ENCODE data around the gene TRDMT1. TPM values are rescaled to one million over a fixed set of nuclear protein-coding genes. Genes with fewer than 3 reads are reported as not detected.

TRDMT1 gene
- total RNA-seq, 4 donors from 2014 or later, result 2.7 to 9.4 (median 4.0) TPM

GRCh38 chr10:17209302-17209701 is 7.8 kb upstream of the TRDMT1 start:
- H3K9me3 ChIP-seq, result no peaks in the 10 kb centered on the region

DNA sequence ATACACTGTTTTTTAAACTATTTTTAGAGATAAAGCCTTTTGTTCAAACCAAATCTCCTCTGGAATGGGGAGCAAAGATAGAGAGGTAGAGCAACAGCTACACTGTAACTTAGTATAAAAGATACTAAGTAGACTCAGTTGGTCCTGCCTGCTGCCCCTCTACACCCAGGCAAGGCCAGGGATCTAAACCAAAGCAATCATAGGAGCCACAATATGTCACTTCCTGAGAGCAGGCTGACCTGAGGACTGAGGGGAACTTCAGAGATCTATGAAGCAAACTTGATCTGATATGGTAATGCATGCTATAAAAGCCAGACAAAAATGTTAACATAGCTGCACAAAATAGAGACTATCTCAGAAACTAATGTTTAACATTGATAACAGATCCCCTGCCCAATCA is 7.0 kb upstream of the TRDMT1 start:
- Histone ChIP-seq H3K27me3 (no peaks in the 10 kb centered on the region), H3K4me1 (no peaks in the 10 kb centered on the region), H3K36me3 (no peaks in the 10 kb centered on the region), H3K4me3 (no peak overlapping the region), H3K27ac (no peak overlapping the region), H3K9me3 (no peaks in the 10 kb centered on the region)
- no peak for TF ChIP-seq POLR2A (IDR thresholded peaks at IDR 0.05)
- no peak for TF ChIP-seq POLR2AphosphoS5 (IDR thresholded peaks at IDR 0.05)
- TF ChIP-seq CTCF (IDR thresholded peaks at IDR 0.05), result no peak
- TF ChIP-seq EP300 (IDR thresholded peaks at IDR 0.05), result no peak
- DNase-seq (ENCODE audit: low spot score in 2 of 2), result no peak

More at GRCh38 chr10:17209302-17209701, 7.8 kb upstream of the TRDMT1 start:
- Histone ChIP-seq H3K4me3 (no peak overlapping the region), H3K27ac (no peak overlapping the region), H3K36me3 (no peaks in the 10 kb centered on the region), H3K27me3 (no peaks in the 10 kb centered on the region), H3K4me1 (no peaks in the 10 kb centered on the region)
- DNase-seq (ENCODE audit: low spot score in 2 of 2), result no peak
- TF ChIP-seq EP300 (IDR thresholded peaks at IDR 0.05), result no peak
- TF ChIP-seq POLR2AphosphoS5 (IDR thresholded peaks at IDR 0.05), result no peak
- 78% methylated on average over 1 of the region's 1 CpG for WGBS

DNA sequence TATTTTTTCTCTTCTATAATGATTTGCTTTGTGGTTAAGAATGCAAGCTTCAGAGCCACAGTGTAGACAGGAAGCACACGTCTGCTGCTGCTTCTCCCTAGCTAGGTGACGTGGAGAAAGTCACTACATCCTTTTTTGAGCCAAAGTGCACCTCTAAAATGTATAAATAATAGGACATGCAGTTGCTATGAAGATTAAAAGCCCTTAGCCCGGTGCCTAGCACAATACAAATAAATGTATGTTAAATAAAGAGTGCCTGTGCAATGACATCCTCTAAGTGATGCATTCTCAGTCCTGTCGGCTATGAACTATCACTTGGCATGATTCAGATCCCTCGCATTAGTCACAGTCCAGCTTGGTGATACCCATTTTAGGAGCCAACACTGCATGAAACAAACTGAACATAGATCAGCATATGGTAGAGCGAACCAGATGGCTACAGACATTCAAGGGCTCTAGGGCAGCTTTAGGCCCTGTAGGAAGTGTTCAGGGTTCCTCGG is 4.8 kb upstream of the TRDMT1 start:
- Histone ChIP-seq H3K4me1 (peaks cover 6% of the 10 kb centered on the region), H3K27ac (no peak overlapping the region), H3K9me3 (no peaks in the 10 kb centered on the region), H3K36me3 (no peaks in the 10 kb centered on the region), H3K4me3 (no peak overlapping the region), H3K27me3 (no peaks in the 10 kb centered on the region)
- 74% methylated on average over 7 of the region's 7 CpGs for WGBS
- TF ChIP-seq CTCF (IDR thresholded peaks at IDR 0.05) (no peak), EP300 (IDR thresholded peaks at IDR 0.05) (no peak), POLR2AphosphoS5 (IDR thresholded peaks at IDR 0.05) (no peak), POLR2A (IDR thresholded peaks at IDR 0.05) (no peak)
- no peak for DNase-seq (ENCODE audit: low spot score in 2 of 2)

GRCh38 chr10:17203416-17203815 is 1.9 kb upstream of the TRDMT1 start:
- Histone ChIP-seq H3K27ac (no peak overlapping the region), H3K36me3 (no peaks in the 10 kb centered on the region), H3K4me3 (no peak overlapping the region), H3K27me3 (no peaks in the 10 kb centered on the region), H3K4me1 (peaks cover 27% of the 10 kb centered on the region), H3K9me3 (no peaks in the 10 kb centered on the region)
- DNase-seq (ENCODE audit: low spot score in 2 of 2), result no peak
- no peak for TF ChIP-seq CTCF (IDR thresholded peaks at IDR 0.05)
- no peak for TF ChIP-seq POLR2A (IDR thresholded peaks at IDR 0.05)
- TF ChIP-seq EP300 (IDR thresholded peaks at IDR 0.05), result no peak
- no peak for TF ChIP-seq POLR2AphosphoS5 (IDR thresholded peaks at IDR 0.05)
- 47% methylated on average over 3 of the region's 3 CpGs for WGBS

GRCh38 chr10:17202999-17203398 is 1.5 kb upstream of the TRDMT1 start:
- no peak for DNase-seq (ENCODE audit: low spot score in 2 of 2)
- no peak overlapping the region for H3K4me3 ChIP-seq
- peaks cover 27% of the 10 kb centered on the region for H3K4me1 ChIP-seq
- no peak overlapping the region for H3K27ac ChIP-seq
- TF ChIP-seq EP300 (IDR thresholded peaks at IDR 0.05) (no peak), POLR2A (IDR thresholded peaks at IDR 0.05) (no peak), CTCF (IDR thresholded peaks at IDR 0.05) (no peak), POLR2AphosphoS5 (IDR thresholded peaks at IDR 0.05) (no peak)
- no peaks in the 10 kb centered on the region for H3K36me3 ChIP-seq
- WGBS, result 92% methylated on average over 4 of the region's 4 CpGs
- no peaks in the 10 kb centered on the region for H3K9me3 ChIP-seq
- H3K27me3 ChIP-seq, result no peaks in the 10 kb centered on the region

GRCh38 chr10:17202506-17202905 is 1.0 kb upstream of the TRDMT1 start:
- H3K27me3 ChIP-seq, result no peaks in the 10 kb centered on the region
- H3K4me3 ChIP-seq, result no peak overlapping the region
- H3K27ac ChIP-seq, result no peak overlapping the region
- DNase-seq (ENCODE audit: low spot score in 2 of 2), result no peak
- WGBS, result 97% methylated on average over 2 of the region's 2 CpGs
- H3K36me3 ChIP-seq, result no peaks in the 10 kb centered on the region
- H3K9me3 ChIP-seq, result no peaks in the 10 kb centered on the region
- H3K4me1 ChIP-seq, result peaks cover 27% of the 10 kb centered on the region
- TF ChIP-seq CTCF (IDR thresholded peaks at IDR 0.05), result no peak
- no peak for TF ChIP-seq POLR2AphosphoS5 (IDR thresholded peaks at IDR 0.05)
- no peak for TF ChIP-seq EP300 (IDR thresholded peaks at IDR 0.05)
- no peak for TF ChIP-seq POLR2A (IDR thresholded peaks at IDR 0.05)

Measured in suprapubic skin (tissue), 4 donors.